ENCODE results near the gene CFI.
"Not testable (repeated sequence)": the region's sequence is repeated elsewhere in the genome, so short reads cannot be mapped to it uniquely, and the experiment has no call there.

CFI gene

DNA sequence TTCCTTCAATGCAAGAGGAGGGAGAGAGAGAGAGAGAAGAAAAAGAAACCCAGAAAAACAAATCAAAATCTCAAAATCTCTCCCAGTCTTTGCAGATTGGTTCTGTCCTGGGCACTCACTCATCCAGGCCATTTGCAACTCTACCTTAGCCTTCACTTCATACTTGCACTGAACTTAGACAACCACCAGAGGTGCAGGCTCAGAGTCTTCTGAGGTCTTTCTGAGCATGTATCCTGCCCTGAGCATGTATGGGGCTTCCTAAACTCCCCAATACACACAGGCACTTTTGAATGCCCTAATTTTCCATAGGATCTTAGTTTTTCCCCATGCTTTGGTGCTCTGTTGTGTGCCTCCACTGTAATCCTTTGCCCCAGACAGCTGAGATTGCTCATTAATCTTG is 2.9 kb downstream of the CFI start:
- no peak for DNase-seq (ENCODE audit: low read depth in 2 of 2, low spot score in 1 of 2)

DNA sequence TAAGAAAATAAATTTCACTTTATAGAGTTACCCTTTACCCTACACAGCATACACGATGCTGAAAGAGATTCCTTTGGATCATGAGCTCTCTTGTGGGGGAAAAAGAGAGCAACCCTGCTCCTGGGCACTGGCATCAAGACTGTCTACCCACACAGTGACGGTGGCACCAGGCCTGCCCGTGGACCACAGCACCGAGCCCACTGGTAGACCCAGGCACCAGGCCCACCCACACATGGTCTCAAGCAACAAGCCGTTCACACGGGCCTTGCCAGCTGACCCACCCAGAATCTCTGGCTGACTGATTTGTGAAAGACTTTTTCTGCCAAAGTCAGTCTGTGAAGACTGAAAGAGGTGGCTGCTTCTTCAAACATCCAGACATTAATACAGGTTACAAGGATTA is 6.7 kb downstream of the CFI start:
- DNase-seq (ENCODE audit: low read depth in 2 of 2, low spot score in 1 of 2), result no peak

DNA sequence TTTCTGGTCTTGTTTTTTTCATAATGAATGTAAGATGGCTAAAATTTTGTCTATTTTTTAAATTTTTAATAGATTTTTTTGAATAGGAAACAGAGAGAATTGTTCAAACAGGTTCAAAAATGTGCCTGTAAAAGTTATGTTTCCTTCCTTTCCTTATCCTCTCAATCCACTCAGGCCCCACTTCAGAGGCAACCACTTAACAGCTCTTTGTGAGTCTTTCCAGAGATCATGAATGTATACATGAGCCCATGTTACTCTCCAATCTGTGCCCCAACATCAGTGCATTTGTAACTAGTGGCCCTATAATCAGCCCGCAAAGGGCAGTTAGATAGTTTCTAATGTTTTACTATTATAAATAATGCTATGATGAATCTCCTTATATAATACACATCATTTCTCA is 14.0 kb downstream of the CFI start:
- DNase-seq (ENCODE audit: low read depth in 2 of 2, low spot score in 1 of 2), result no peak

DNA sequence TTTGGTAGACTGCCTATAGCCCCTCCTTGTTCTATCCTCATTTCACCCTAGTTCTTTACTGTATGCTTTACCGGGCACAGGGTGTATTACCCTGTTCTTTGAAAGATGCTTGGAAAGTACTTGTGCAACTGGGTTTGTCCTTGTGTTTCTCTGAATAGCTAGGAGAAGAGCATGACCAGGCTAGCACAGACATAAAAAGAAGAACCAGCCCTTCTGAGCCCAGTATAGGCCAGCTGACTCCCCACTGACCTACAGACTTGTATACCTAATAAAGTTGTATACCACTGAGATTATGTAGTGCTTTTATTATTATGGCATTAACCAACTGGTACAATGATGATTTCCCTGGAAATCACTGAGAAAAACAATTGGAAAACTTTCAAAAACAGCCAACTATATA is 15.0 kb downstream of the CFI start:
- DNase-seq (ENCODE audit: low read depth in 2 of 2, low spot score in 1 of 2), result no peak

DNA sequence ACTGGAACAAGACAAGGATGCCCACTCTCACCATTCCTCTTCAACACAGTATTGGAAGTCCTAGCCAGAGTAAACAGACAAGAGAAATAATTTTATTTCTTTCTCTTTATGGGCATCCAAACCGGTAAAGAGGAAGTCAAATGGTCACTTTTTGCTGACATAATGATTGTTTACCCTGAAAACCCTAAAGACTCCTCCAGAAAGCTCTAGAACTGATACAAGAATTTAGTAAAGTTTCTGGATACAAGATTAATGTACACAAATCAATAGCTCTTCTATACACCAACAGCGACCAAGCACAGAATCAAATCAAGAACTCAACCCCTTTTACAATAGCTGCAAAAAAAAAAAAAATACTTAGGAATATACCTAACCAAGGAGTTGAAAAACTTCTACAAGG is 19.7 kb downstream of the CFI start:
- not testable (repeated sequence) for DNase-seq (ENCODE audit: low read depth in 2 of 2, low spot score in 1 of 2)

DNA sequence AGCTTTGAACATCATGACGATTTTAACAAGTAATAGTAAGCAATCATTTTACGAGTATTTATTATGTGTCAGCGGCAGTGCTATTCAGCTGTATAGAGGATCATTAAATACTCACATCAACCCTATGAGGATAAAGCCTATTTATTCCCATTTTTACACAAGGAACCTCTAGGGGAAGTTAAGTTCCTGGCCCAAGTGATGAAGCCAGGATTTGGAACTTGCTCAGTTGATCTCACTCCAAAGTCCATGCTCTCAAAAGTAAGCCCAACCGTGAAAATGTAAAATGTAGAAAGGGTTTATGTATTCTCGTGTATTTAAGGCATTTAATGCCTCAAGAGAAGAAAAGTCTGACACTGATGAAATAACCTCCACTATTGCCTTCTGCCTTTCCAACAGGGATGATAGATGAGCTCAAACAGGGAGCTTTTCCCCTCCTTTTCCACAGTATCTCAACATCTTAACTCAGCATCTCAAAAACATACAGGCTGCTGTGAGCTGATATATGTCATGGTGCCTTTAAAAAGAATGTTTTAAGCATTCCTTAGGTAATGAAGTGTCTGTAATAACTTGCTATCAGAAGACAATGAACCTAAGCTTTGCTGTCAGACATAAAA is 36.9 kb downstream of the CFI start:
- no peak for DNase-seq (ENCODE audit: low read depth in 2 of 2, low spot score in 1 of 2)

DNA sequence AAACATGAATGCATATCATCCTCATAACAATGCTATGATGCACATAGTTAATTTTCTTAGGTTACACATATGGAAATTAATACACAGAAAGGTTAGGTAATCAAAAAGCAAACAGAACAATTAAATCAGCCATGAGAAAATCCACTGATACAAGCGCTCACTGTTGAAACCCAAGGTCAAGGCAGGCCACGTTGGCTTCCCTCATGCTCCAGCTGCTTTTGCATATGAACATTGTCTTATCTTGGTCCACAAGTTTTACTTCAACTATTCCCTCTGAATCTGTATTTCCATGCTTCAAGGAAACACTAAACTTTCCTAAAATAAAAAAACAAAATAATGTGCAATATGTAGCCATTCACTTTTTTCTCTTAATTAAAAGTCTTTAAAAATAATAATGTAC is 37.4 kb downstream of the CFI start:
- DNase-seq (ENCODE audit: low read depth in 2 of 2, low spot score in 1 of 2), result no peak

DNA sequence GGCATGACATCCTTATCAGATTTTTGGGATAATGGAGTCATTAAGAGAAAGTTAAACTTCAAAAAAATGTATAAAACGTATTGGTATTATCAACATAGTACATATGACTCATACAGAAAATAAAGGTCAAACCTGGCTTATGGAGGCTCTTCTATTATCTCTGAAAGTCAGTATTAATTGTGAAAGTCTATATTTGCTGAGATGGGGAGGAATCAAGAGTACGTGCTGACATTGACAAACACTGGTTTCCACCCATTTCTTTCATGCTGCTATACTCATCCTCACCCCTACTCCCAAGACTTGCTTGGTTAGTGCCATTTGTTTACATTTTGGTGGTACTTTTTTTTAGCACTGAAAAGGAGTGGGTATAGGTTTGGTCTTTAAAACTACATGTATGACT is 41.1 kb downstream of the CFI start:
- no peak for DNase-seq (ENCODE audit: low read depth in 2 of 2, low spot score in 1 of 2)

DNA sequence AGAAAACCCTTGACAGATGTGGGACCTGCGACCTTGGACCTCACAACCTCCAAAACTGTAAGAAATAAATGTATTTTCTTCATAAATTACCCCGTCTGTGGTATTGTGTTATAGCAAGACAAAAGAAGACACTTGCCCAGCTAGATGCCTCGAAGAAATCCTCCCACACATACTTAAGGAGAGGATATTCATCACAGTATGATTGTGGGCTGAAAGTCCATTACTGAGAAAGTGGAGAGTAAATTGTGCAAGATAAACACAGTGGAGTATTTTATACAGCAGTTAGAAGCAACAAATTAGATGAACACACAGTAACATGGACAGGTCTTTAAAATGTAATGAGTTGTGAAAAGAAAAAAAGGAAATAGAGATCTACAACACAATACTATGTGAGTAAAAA is 46.1 kb downstream of the CFI start:
- DNase-seq (ENCODE audit: low read depth in 2 of 2, low spot score in 1 of 2), result no peak

DNA sequence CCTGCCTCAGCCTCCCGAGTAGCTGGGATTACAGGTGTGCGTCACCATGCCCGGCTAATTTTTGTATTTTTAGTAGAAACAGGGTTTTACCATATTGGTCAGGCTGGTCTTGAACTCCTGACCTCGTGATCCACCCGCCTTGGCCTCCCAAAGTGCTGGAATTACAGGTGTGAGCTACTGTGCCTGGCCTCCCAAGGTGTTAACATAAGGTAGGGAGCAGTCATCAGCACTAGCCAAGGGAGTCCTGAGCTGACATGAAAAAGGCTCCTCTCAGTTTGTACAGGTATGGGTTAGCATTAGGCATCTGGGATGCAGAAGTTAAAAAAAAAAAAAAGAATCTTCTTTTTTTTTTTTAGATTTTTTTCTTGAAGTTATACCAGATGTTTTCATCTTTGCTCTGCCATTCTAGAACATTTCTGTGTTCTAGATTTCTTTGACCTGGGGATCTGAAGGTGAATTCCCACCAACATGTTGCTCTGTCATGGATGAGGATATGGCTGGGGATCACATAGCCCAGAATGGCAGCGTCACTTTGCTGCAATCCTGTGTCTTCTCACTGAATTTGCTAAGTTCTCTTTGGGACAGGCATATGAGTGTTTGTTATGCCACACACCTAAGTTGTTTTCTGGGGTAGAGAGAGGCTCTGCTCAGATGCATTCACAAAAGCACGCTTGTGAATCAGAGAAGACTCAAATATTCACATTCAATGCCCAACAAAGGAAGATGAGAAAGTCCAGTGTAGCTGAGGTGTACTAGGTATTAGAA is 47.5 kb downstream of the CFI start:
- no peak for DNase-seq (ENCODE audit: low read depth in 2 of 2, low spot score in 1 of 2)

DNA sequence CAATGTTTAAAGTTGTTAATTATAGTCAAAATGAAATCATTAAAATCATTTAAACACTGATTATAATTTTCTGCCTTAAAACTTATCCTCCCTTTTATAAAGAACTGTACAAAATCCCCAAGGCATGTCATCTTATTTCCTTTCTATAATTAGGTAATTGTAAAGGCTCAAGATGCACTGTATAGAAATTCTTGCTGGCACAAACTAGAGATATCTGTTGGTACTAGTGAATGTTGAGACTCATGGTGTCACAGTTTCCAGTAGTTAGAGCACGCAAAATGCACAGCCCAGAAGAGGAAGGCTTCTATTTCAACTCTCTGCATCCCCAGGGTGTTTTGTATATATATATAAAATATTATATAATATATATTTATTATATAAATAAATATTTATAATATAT is 49.3 kb downstream of the CFI start:
- DNase-seq (ENCODE audit: low read depth in 2 of 2, low spot score in 1 of 2), result no peak

DNA sequence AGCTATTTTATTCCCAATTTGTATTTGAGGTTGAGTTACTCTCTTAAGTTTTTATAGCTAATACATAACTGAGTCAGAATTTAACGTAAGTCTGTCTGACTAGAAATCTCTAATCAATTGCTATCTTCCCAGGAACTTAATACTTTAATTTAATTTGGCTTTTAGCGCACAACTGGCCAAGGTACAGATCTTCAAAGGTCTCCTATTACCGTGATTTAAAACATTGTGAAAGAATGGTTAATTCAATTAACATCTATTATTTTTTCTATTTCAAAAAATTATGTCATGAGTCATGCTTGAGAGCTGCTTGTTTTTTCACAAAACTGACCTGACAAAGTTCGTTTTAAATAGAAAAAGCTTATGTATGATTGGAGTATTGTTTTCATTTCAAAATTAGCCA is 49.9 kb downstream of the CFI start:
- DNase-seq (ENCODE audit: low read depth in 2 of 2, low spot score in 1 of 2), result no peak

DNA sequence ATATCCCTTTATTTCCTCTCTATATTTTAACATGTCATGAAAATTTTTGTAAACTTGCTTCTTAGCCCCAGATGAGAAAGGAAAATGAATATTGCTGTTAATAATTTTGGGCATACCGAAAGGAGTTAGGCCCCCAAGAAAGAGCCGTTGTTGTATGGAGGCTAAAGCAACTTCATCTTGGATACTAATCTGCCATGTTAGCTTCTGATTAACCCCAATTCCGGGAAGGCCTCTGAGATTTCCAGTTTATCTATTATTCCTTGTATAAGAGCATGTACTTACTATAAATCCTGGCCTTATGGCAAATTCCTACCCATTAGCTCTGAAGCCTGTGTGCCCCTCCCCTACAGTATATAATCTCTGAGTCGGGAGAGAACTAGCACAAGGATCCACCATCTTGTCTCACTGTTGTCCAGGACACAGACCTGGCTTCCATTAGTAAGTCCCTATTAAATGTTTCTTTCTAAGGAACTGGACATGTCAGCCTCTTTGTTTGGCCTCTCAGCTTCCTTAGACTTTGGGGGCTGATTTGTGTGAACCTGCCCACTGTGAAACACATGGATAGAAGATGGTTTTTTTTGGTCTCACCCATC is 51.1 kb downstream of the CFI start:
- DNase-seq (ENCODE audit: low read depth in 2 of 2, low spot score in 1 of 2), result no peak

DNA sequence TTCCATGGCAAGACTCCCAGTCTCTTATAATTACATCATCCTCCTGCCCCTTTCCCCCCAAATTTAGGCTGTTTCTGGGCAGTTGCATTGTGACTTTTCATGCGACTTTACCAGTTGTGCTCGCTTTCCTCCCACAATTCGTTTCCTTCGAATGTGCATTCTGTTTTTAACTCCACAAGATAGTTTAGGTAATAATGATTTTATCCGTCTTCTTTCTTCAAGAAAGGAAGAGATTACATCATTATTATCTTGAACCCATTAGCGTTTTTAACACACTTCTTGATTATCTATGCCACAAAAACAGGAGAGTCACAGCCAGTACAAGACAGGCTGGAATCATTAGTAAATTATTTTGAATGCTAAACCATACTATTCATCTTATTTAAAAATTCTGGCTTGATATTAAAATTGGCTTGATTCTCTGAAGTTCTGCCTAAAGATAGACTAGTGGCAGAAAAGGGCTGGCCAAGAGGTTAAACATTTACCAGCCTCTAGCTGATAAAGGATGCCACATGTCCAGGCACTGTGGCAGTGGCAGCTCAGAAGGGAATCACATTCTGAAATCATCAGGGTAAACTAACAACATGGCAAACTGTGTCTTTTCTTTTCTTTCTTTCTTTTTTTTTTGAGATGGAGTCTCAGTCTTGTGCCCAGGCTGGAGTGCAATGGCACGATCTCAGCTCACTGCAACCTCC is 52.3 kb downstream of the CFI start:
- DNase-seq (ENCODE audit: low read depth in 2 of 2, low spot score in 1 of 2), result no peak

DNA sequence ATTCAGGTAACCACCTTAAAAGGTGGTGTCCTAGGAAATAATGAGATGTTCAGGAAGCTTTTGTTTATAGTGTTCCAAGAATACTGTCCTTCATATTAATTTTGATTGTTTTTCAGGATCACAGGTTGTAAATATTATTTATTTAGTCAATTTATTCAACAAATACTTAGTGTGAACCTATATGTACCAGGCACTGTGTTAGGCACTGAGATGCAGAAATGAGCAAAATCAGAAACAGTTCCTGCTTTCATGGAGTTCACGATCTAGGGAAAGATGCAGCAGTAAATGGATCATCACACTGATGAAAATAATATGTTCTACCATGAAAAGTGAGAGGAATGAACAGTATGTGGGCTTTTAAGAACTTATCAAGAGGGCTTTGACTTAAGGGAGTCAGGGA is 53.7 kb downstream of the CFI start:
- DNase-seq (ENCODE audit: low read depth in 2 of 2, low spot score in 1 of 2), result no peak

DNA sequence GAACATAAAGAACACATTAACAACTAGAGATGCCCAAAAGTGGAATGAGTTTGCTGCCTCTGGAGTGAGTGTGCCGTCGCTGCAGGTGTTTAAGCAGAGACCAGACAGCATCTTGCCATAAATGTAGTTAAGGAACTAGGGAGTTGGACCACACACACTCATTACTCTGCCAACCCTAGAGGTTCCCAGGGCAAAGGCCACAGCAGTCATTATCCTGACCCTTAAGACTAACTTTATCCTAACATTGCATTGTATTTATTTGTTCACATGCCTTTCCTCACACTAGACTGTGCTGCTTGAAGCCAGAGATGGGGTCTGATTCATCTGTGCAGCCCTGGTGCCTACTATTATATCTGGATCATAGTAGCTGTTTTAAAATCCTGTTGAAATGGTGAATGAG is 55.1 kb downstream of the CFI start:
- no peak for DNase-seq (ENCODE audit: low read depth in 2 of 2, low spot score in 1 of 2)

DNA sequence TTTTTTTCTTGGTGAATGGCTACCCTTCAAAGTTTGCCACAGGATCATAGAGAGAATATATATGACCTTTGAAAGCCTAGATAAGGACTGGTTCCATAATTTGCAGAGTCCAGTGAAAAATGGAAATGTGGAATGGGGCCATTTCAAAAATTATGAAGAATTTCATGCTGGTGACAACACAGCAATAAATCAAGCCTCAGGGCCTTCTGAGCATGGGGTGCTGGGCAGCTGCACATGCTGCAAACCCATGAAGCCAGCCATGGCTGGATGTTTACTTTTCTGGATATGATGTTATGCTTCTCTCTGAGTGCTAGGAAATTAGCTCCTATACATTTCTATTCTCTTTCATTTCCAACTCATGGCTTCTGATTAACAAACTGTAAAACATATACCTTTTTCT is 56.0 kb downstream of the CFI start:
- DNase-seq (ENCODE audit: low read depth in 2 of 2, low spot score in 1 of 2), result no peak

DNA sequence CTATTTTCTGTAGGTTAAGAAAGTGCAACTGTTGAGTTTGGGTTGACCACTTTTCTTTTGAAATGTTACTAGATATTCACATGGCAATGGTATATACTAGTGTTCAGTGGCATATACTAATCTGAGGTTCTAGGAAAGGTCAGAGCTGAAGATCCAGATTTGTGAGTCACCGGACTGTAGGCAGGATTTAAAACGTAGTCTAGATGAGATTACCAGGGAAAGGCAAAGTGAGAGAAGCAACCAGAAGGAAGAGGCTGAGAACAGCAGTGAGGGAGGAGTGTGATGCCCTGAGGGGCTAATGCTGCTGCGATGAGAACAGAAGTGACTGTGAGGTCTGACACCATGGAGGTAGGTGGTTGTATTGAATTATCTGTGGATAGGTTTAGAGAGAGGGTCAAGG is 62.3 kb downstream of the CFI start:
- no peak for DNase-seq (ENCODE audit: low read depth in 2 of 2, low spot score in 1 of 2)

DNA sequence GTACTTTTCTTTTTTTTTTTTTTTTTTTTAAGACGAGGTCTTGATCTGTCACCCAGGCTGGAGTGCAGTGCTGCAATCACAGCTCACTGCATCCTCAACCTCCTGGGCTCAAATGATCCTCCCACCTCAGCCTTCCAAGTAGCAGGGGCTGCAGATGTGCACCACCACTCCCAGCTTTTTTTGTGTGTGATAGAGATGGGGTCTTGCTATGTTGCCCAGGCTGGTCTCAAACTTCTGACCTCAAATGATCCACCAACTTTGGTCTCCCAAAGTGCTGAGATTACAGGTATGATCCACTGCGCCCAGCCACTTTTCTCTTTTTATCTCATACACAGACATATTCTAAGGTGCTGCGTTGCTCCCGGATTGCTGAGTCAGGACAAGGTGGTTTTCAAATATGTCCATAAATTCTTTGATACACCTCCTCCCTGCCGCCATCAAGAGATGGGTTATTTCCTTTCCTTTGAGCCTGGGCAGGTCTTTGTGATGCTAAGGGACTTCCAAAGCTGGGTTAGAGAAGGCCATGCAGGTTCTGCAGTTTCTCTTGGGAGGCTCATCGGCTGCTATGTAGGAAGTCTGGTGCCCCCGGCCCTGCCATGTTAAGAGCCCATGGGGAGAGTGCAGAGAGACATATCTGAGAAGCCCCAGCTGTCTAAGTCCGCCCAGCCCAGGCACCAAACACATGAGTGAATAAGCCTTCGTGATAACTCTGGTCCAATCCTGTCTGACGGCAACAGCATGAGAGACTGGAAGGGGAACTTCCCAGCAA is 63.5 kb downstream of the CFI start:
- DNase-seq (ENCODE audit: low read depth in 2 of 2, low spot score in 1 of 2), result no peak

DNA sequence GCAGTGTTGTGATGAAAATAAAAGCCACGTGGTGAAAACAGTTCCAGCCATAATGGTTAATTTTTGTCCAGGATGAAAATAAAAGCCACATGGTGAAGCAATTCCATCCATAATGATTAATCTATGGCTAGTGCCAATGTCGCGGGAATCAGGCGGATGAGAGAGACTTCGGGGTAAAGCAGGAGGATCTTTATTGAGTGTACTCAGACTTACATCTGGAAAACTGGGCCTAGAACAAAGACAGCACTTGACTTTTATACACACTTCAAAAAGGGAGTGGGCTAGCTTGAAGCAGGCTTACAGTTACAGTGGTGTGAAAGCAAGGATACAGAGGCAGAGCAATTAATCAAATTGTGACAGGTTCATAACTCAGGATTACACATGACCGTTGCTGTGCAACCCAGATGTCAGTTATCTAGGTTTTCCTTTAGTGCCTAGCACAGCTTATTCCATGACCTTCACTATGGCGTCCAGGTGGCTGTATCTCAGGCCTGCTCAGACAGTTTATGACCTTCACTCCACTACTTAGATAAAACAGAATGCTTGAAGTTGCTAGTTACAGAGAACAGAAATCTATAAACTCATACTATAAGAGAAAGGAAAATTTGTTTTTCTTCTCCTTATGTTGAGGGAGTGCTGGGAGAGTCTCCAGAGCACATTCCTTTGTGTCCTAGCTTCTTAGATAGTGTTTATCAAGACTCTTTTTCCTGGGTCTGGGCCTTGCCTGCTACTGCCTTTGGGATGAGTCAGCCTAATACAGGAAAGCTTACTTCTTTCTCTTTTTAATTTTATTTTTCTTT is 66.0 kb downstream of the CFI start:
- no peak for DNase-seq (ENCODE audit: low read depth in 2 of 2, low spot score in 1 of 2)

DNA sequence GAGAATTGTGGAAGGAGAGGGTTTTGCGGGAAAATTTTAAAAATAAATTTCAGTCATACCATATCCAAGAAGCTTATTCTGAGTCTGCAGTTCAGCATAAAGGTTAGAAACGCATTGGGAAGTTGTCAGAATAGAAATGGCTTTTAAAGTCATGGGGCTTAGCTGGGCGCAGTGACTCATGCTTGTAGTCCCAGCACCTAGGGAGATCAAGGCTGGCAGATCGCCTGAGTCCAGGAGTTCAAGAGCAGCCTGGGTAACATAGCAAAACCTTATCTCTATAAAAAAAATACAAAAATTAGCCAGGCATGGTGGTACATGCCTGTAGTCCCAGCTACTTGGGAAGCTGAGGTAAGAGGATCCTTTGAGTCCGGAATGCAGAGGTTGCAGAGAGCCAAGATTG is 68.1 kb downstream of the CFI start:
- DNase-seq (ENCODE audit: low read depth in 2 of 2, low spot score in 1 of 2), result no peak

Data from stimulated activated CD8-positive, alpha-beta memory T cell treated with anti-CD3 and anti-CD28 coated beads, Interleukin-4, amount 100 ng/mL, for 4 hours (primary cell).